ENCODE measurements around the gene RXRG. TPM values are rescaled to one million over a fixed set of nuclear protein-coding genes. Genes with fewer than 3 reads are reported as not detected.
"Not testable (repeated sequence)": the region's sequence is repeated elsewhere in the genome, so short reads cannot be mapped to it uniquely, and the experiment has no call there.

The RXRG gene
- total RNA-seq, 1 experiment from 2014 or later = not detected

DNA sequence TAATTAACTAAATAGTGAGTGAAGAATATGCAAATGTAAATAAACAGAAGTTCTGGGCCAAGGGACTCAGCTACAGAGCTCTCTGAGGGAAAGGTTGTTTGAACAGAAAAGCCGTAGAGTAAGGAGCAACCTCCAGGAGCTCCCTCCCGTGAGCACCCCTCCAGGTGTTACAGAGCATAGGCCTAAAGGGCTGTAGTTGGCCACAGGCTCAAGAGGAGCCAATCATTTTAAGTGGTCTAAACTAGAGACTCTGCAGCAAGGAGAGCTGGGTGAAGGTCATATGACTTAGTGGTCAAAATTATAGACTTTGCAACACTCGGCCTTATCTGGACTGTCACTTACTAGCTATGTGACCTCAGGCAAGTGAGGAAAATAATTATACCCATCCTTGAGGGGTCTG is 19.1 kb upstream of the RXRG start:
- peaks cover 80% of the 10 kb centered on the region for H3K27me3 ChIP-seq (ENCODE audit: low read length)
- BruUV-seq (replicated peaks) = no TSS peak
- ATAC-seq (no peak), DNase-seq (no peak)
- CTCF ChIA-PET = no interaction called here
- H3K36me3 ChIP-seq (ENCODE audit: low read depth, low read length) = no peaks in the 10 kb centered on the region
- no peaks in the 10 kb centered on the region for H3K9me2 ChIP-seq (replicated peaks; ENCODE audit: low read length)
- TF ChIP-seq EZH2 (IDR thresholded peaks at IDR 0.05; ENCODE audit: low read length, unreplicated experiment) = no peak
- TF ChIP-seq, protein P1, sequence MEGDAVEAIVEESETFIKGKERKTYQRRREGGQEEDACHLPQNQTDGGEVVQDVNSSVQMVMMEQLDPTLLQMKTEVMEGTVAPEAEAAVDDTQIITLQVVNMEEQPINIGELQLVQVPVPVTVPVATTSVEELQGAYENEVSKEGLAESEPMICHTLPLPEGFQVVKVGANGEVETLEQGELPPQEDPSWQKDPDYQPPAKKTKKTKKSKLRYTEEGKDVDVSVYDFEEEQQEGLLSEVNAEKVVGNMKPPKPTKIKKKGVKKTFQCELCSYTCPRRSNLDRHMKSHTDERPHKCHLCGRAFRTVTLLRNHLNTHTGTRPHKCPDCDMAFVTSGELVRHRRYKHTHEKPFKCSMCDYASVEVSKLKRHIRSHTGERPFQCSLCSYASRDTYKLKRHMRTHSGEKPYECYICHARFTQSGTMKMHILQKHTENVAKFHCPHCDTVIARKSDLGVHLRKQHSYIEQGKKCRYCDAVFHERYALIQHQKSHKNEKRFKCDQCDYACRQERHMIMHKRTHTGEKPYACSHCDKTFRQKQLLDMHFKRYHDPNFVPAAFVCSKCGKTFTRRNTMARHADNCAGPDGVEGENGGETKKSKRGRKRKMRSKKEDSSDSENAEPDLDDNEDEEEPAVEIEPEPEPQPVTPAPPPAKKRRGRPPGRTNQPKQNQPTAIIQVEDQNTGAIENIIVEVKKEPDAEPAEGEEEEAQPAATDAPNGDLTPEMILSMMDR (conservative IDR thresholded peaks at IDR 0.05; ENCODE audit: low read depth, low read length) = no peak
- no peak for TF ChIP-seq EZH2phosphoT487 (IDR thresholded peaks at IDR 0.05; ENCODE audit: borderline replicate concordance, low read length)
- H4K20me1 ChIP-seq (ENCODE audit: low read length) = no peaks in the 10 kb centered on the region
- no peak overlapping the region for H3K27ac ChIP-seq (ENCODE audit: low read length)
- H3K4me1 ChIP-seq (ENCODE audit: insufficient read depth, low read length) = no peaks in the 10 kb centered on the region
- H2AFZ ChIP-seq (ENCODE audit: low read length) = no peak overlapping the region
- POLR2A ChIA-PET (ENCODE audit: unreplicated experiment) = no interaction called here
- no peaks in the 10 kb centered on the region for H3K9me3 ChIP-seq (ENCODE audit: low read length)
- no peak overlapping the region for H3K4me2 ChIP-seq (ENCODE audit: low read length)
- H3F3A ChIP-seq (ENCODE audit: low read length, unreplicated experiment) = no peaks in the 10 kb centered on the region
- intact Hi-C loops (cut with micrococcal nuclease) = no loop called here
- H3K9ac ChIP-seq (ENCODE audit: low read length) = no peak overlapping the region
- no peaks in the 10 kb centered on the region for H3K79me2 ChIP-seq (ENCODE audit: low read length)
- H3K4me3 ChIP-seq (ENCODE audit: low read length) = no peak overlapping the region

DNA sequence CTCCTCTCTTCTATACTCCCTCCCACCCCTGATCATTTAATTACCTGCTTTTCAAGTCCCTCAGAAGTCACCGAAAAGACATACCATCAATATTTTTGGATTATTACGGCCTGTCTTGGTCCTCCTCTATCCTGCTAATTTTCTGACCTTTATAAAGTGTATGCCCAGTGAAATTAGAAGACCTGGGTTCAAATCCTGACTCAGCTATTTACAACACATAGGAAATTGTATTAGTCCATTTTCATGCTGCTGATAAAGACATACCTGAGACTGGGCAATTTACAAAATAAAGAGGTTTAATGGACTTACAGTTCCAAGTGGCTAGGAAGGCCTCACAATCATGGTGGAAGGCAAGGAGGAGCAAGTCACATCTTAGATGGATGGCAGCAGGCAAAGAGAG is 14.8 kb upstream of the RXRG start:
- H4K20me1 ChIP-seq (ENCODE audit: low read length); ATAC-seq; H3K4me2 ChIP-seq (ENCODE audit: low read length); BruUV-seq (replicated peaks); H3K4me1 ChIP-seq (ENCODE audit: insufficient read depth, low read length); intact Hi-C loops (cut with micrococcal nuclease); H2AFZ ChIP-seq (ENCODE audit: low read length); H3K4me3 ChIP-seq (ENCODE audit: low read length); H3K36me3 ChIP-seq (ENCODE audit: low read depth, low read length); H3K9me3 ChIP-seq (ENCODE audit: low read length); H3F3A ChIP-seq (ENCODE audit: low read length, unreplicated experiment); DNase-seq; H3K9ac ChIP-seq (ENCODE audit: low read length); H3K79me2 ChIP-seq (ENCODE audit: low read length); H3K9me2 ChIP-seq (replicated peaks; ENCODE audit: low read length); H3K27ac ChIP-seq (ENCODE audit: low read length); CTCF ChIA-PET; POLR2A ChIA-PET (ENCODE audit: unreplicated experiment): not testable (repeated sequence)
- peaks cover 52% of the 10 kb centered on the region for H3K27me3 ChIP-seq (ENCODE audit: low read length)

DNA sequence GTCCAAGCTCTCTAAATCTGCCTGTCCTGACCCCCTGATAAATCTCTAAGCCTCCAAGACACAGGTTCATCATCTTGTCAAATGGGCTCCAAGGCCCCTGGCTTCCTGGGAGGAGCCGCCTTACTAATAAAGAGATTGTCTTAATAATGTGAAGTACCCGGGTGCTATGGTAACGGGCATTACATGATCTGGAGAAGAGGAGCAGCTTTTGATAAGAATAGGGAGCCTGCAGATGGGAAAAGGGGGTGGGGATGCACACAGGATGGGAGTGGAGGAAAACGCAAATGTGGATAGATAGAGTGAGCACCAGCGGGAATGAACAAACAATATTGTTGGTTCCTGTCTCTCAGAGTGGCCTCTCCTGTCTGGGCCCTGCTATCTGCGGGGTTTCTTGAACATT is 11.9 kb upstream of the RXRG start:
- ATAC-seq (no peak), DNase-seq (no peak)
- ChIA-PET POLR2A (ENCODE audit: unreplicated experiment) (no interaction called here), CTCF (no interaction called here)
- no peak overlapping the region for H3K4me3 ChIP-seq (ENCODE audit: low read length)
- peaks cover 25% of the 10 kb centered on the region for H3K27me3 ChIP-seq (ENCODE audit: low read length)
- BruUV-seq (replicated peaks) = no TSS peak
- intact Hi-C loops (cut with micrococcal nuclease) = no loop called here
- no peaks in the 10 kb centered on the region for H3K9me3 ChIP-seq (ENCODE audit: low read length)
- no peaks in the 10 kb centered on the region for H3F3A ChIP-seq (ENCODE audit: low read length, unreplicated experiment)
- no peaks in the 10 kb centered on the region for H3K79me2 ChIP-seq (ENCODE audit: low read length)
- H3K4me2 ChIP-seq (ENCODE audit: low read length) = no peak overlapping the region
- H2AFZ ChIP-seq (ENCODE audit: low read length) = no peak overlapping the region
- no peak overlapping the region for H3K27ac ChIP-seq (ENCODE audit: low read length)
- no peaks in the 10 kb centered on the region for H3K9me2 ChIP-seq (replicated peaks; ENCODE audit: low read length)
- H3K4me1 ChIP-seq (ENCODE audit: insufficient read depth, low read length) = no peaks in the 10 kb centered on the region; the same call in 1 of the 2 replicates
- H3K36me3 ChIP-seq (ENCODE audit: low read depth, low read length) = no peaks in the 10 kb centered on the region
- no peak overlapping the region for H3K9ac ChIP-seq (ENCODE audit: low read length)
- no peaks in the 10 kb centered on the region for H4K20me1 ChIP-seq (ENCODE audit: low read length)
- no peak for TF ChIP-seq EZH2phosphoT487 (IDR thresholded peaks at IDR 0.05; ENCODE audit: borderline replicate concordance, low read length)

DNA sequence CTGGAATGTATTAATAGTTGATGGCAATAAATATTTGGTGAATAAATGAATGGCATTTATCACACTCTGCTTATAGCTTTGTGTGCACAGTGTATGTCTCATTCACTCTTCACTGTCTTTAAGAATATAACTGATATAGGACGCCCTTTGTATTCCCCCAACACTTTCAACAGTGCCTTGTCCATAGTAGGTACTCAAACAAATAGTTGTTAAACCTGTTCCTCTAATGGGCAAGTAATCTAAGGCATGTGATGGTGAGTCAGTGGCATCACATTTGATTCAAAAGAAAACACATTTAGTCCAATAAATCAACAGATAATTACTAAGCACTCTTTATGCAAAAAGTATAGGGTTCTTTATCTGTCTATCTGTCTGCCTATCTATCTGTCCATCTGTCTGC is 11.2 kb upstream of the RXRG start:
- Histone ChIP-seq H3K9me2 (replicated peaks; ENCODE audit: low read length) (no peaks in the 10 kb centered on the region), H3K79me2 (ENCODE audit: low read length) (no peaks in the 10 kb centered on the region), H3K4me3 (ENCODE audit: low read length) (no peak overlapping the region), H4K20me1 (ENCODE audit: low read length) (no peaks in the 10 kb centered on the region), H3K27ac (ENCODE audit: low read length) (no peak overlapping the region), H3K27me3 (ENCODE audit: low read length) (peaks cover 25% of the 10 kb centered on the region), H2AFZ (ENCODE audit: low read length) (no peak overlapping the region), H3K4me1 (ENCODE audit: insufficient read depth, low read length) (no peaks in the 10 kb centered on the region; the same call in 1 of the 2 replicates), H3K9me3 (ENCODE audit: low read length) (no peaks in the 10 kb centered on the region), H3K4me2 (ENCODE audit: low read length) (no peak overlapping the region), H3K36me3 (ENCODE audit: low read depth, low read length) (no peaks in the 10 kb centered on the region), H3F3A (ENCODE audit: low read length, unreplicated experiment) (no peaks in the 10 kb centered on the region), H3K9ac (ENCODE audit: low read length) (no peak overlapping the region)
- BruUV-seq (replicated peaks) = no TSS peak
- peak; percentile 58 for DNase-seq
- peak; percentile 56; the same call in 1 of the 2 replicates for ATAC-seq
- TF ChIP-seq EZH2 (IDR thresholded peaks at IDR 0.05; ENCODE audit: low read length, unreplicated experiment) = no peak
- no peak for TF ChIP-seq EZH2phosphoT487 (IDR thresholded peaks at IDR 0.05; ENCODE audit: borderline replicate concordance, low read length)
- TF ChIP-seq, protein P1 (conservative IDR thresholded peaks at IDR 0.05; ENCODE audit: low read depth, low read length) = no peak
- POLR2A ChIA-PET (ENCODE audit: unreplicated experiment) = no interaction called here
- intact Hi-C loops (cut with micrococcal nuclease) = no loop called here
- CTCF ChIA-PET = no interaction called here
